Glutamatergic neuron (in vitro differentiated cells): Measurements from ENCODE around the gene RNF144A. TPM values are rescaled to one million over a fixed set of nuclear protein-coding genes. Genes with fewer than 3 reads are reported as not detected.

Experiments used
- DNase-seq: peaks from one replicate; pipeline ENCODE4 v3.0.0; 2022
- H3K27ac Mint-ChIP-seq: one replicate; pipeline ENCODE4 v1.8.0; 2020; ENCODE audit warnings: mild to moderate bottlenecking, mixed read lengths, inconsistent platforms; ENCODE audit not compliant: unreplicated experiment
- H3K27me3 Mint-ChIP-seq: one replicate; pipeline ENCODE4 v1.8.0; 2020; ENCODE audit warnings: mild to moderate bottlenecking, moderate library complexity, mixed read lengths, inconsistent platforms; ENCODE audit not compliant: unreplicated experiment
- H3K36me3 Mint-ChIP-seq: one replicate; pipeline ENCODE4 v1.8.0; 2020; ENCODE audit warnings: mild to moderate bottlenecking, mixed read lengths, inconsistent platforms; ENCODE audit not compliant: unreplicated experiment
- H3K4me1 Mint-ChIP-seq: one replicate; pipeline ENCODE4 v1.8.0; 2020; ENCODE audit warnings: mild to moderate bottlenecking, low read depth, mixed read lengths, inconsistent platforms; ENCODE audit not compliant: unreplicated experiment
- H3K4me3 Mint-ChIP-seq: one replicate; pipeline ENCODE4 v1.8.0; 2020; ENCODE audit warnings: mild to moderate bottlenecking, mixed read lengths, inconsistent platforms; ENCODE audit not compliant: unreplicated experiment
- H3K9me3 Mint-ChIP-seq: one replicate; pipeline ENCODE4 v1.8.0; 2020; ENCODE audit warnings: mild to moderate bottlenecking, moderate library complexity, mixed read lengths, inconsistent platforms; ENCODE audit not compliant: unreplicated experiment
- total RNA-seq: library from RNA; stranded (reverse); fragmentation: NEBNext Ultra II Directional; extraction: Animal tissue kit (Norgen Biotek cat#: 25700); gene quantifications from one replicate; pipeline ENCODE4 v1.2.1, GENCODE V29; 2021; ENCODE audit not compliant: unreplicated experiment
- TF ChIP-seq, protein P1 (sequence below): fragments of 200-600 bp; sonication (generic); IDR thresholded peaks from one replicate; pipeline ENCODE4 v1.5.0; 2021; ENCODE audit not compliant: partially characterized antibody, unreplicated experiment

RNF144A gene
- total RNA-seq, 1 donor from 2014 or later, result 40.2 TPM

GRCh38 chr2:6877402-6878304, 39.6 kb upstream of the RNF144A start, which contains the start of gene RSAD2:
TSS of gene RSAD2 (plus strand) at chr2:6877777. CDS start at chr2:6877801, 24 bp downstream.
- H3K36me3 Mint-ChIP-seq, result peaks cover 9% of the 10 kb centered on the region
- peaks cover 5% of the 10 kb centered on the region for H3K9me3 Mint-ChIP-seq
- no peak within 1 kb of the TSS for H3K27ac Mint-ChIP-seq
- TF ChIP-seq, protein P1, sequence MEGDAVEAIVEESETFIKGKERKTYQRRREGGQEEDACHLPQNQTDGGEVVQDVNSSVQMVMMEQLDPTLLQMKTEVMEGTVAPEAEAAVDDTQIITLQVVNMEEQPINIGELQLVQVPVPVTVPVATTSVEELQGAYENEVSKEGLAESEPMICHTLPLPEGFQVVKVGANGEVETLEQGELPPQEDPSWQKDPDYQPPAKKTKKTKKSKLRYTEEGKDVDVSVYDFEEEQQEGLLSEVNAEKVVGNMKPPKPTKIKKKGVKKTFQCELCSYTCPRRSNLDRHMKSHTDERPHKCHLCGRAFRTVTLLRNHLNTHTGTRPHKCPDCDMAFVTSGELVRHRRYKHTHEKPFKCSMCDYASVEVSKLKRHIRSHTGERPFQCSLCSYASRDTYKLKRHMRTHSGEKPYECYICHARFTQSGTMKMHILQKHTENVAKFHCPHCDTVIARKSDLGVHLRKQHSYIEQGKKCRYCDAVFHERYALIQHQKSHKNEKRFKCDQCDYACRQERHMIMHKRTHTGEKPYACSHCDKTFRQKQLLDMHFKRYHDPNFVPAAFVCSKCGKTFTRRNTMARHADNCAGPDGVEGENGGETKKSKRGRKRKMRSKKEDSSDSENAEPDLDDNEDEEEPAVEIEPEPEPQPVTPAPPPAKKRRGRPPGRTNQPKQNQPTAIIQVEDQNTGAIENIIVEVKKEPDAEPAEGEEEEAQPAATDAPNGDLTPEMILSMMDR, result no peak
- H3K27me3 Mint-ChIP-seq, result no peaks in the 10 kb centered on the region
- no peaks in the 10 kb centered on the region for H3K4me1 Mint-ChIP-seq
- H3K4me3 Mint-ChIP-seq, result no peak within 1 kb of the TSS
- DNase-seq, result no peak

DNA sequence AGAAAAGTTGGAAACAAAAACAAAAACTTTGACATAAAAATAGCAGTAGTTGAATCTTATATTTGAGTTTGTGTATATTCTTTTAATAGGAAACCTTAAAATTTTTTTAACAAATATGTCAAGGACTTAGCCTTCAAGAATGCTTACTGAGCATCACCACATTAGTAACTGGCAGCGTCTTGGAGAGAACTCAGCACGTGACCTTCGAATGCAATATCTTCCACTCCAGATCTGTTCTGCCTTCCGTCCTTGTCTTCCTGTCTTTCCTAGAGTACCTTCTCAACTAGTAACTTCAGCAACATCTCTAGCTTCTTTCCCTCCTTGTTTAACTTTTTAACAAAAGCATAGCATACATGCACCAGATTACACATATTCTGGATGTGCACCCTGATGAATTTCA, 38.7 kb upstream of the RNF144A start:
- no peak for DNase-seq
- TF ChIP-seq, protein P1, result no peak
- Mint-ChIP-seq H3K27me3 (no peaks in the 10 kb centered on the region), H3K9me3 (peaks cover 5% of the 10 kb centered on the region), H3K4me1 (no peaks in the 10 kb centered on the region), H3K27ac (no peak overlapping the region), H3K4me3 (no peak overlapping the region), H3K36me3 (peaks cover 7% of the 10 kb centered on the region)

DNA sequence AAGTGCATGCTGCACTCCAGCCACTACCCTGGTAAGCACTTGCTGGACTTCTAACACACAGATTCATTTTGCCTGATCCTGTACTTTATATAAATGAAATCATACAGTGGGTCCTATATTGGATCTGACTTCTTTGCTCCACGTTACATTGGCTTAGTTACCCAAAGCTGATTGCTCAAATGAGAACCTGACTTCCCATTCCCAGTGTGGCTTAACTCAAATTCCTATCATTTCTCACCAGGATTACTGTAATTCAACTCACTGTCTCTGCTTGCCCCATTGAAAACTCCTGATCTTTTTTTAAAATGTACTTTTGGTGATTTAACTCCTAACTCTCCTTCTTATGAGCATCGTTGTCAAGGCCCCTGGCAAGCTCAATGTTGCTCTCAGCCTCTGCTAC, 38.2 kb upstream of the RNF144A start:
- Mint-ChIP-seq H3K27me3 (no peaks in the 10 kb centered on the region), H3K27ac (no peak overlapping the region), H3K4me3 (no peak overlapping the region), H3K4me1 (no peaks in the 10 kb centered on the region), H3K9me3 (peaks cover 5% of the 10 kb centered on the region), H3K36me3 (peaks cover 2% of the 10 kb centered on the region)
- TF ChIP-seq, protein P1, result no peak
- DNase-seq, result no peak

- no peak for DNase-seq
- Mint-ChIP-seq H3K36me3 (no peaks in the 10 kb centered on the region), H3K4me3 (no peak overlapping the region), H3K27ac (no peak overlapping the region), H3K9me3 (peaks cover 5% of the 10 kb centered on the region), H3K27me3 (no peaks in the 10 kb centered on the region), H3K4me1 (no peaks in the 10 kb centered on the region)
- TF ChIP-seq, protein P1, result no peak
Observed at GRCh38 chr2:6880200-6880733, 36.9 kb upstream of the RNF144A start.

DNA sequence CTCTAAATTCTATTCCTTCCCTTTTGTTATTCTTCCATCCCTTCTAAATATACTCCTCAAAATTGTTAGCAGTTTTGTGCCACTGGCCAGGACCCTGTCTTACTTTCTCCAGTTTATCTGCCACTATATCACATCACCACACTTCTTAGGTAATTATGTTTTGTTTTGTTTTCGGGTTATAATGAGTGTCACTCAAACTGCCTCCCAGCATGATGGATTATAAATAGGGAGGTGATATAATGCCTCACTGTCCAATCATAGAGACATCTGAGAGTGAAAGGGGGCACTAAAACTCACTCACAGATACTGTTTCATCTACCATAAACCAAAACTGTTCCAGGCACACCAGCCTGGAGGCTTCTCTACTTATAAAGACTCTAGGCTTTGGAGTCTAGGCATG, 36.2 kb upstream of the RNF144A start:
- TF ChIP-seq, protein P1, result no peak
- no peak overlapping the region for H3K4me3 Mint-ChIP-seq
- no peaks in the 10 kb centered on the region for H3K36me3 Mint-ChIP-seq
- H3K4me1 Mint-ChIP-seq, result no peaks in the 10 kb centered on the region
- no peak for DNase-seq
- H3K9me3 Mint-ChIP-seq, result peaks cover 5% of the 10 kb centered on the region
- no peak overlapping the region for H3K27ac Mint-ChIP-seq
- H3K27me3 Mint-ChIP-seq, result no peaks in the 10 kb centered on the region
